H9 (cell line): ENCODE measurements around the gene TMEM63C. TPM values are rescaled to one million over a fixed set of nuclear protein-coding genes. Genes with fewer than 3 reads are reported as not detected.

Experiments used
- DNase-seq: peaks from one replicate; pipeline ENCODE4 v3.0.0-alpha.2; 2017
- H2AFZ ChIP-seq: one replicate; pipeline ENCODE4 v1.6.1; 2013; ENCODE audit warnings: mild to moderate bottlenecking, low read length, control low read depth, moderate library complexity
- H2AK5ac ChIP-seq: 2 replicates; pipeline ENCODE4 v1.6.1; 2013; ENCODE audit warnings: low read length, control low read depth, mixed read lengths; ENCODE audit not compliant: insufficient read length
- H2BK120ac ChIP-seq: one replicate; pipeline ENCODE4 v1.6.1; 2013; ENCODE audit warnings: low read depth, mild to moderate bottlenecking, low read length, control low read depth, inconsistent platforms; ENCODE audit not compliant: poor library complexity, severe bottlenecking
- H2BK12ac ChIP-seq: 2 replicates; pipeline ENCODE4 v1.6.1; 2013; ENCODE audit warnings: low read length, control low read depth, mixed read lengths, low read depth; ENCODE audit not compliant: insufficient read length
- H2BK15ac ChIP-seq: 2 replicates; pipeline ENCODE4 v1.6.1; 2013; ENCODE audit warnings: low read depth, low read length, control low read depth
- H2BK20ac ChIP-seq: one replicate; pipeline ENCODE4 v1.6.1; 2013; ENCODE audit warnings: low read depth, mild to moderate bottlenecking, low read length, control low read depth, inconsistent platforms; ENCODE audit not compliant: poor library complexity, severe bottlenecking
- H2BK5ac ChIP-seq: 2 replicates; pipeline ENCODE4 v1.6.1; 2013; ENCODE audit warnings: low read length, control low read depth, mixed read lengths; ENCODE audit not compliant: insufficient read length
- H3K14ac ChIP-seq: 2 replicates; pipeline ENCODE4 v1.6.1; 2013; ENCODE audit warnings: low read length, control low read depth; ENCODE audit not compliant: insufficient read depth
- H3K18ac ChIP-seq: 2 replicates; pipeline ENCODE4 v1.6.1; 2013; ENCODE audit warnings: low read depth, mild to moderate bottlenecking, mixed read lengths, low read length, control low read depth; ENCODE audit not compliant: insufficient read length
- H3K23ac ChIP-seq: 2 replicates; pipeline ENCODE4 v1.6.1; 2013; ENCODE audit warnings: low read length, control low read depth, mixed read lengths, low read depth; ENCODE audit not compliant: insufficient read length
- H3K23me2 ChIP-seq: 2 replicates; pipeline ENCODE4 v1.6.1; 2013; ENCODE audit warnings: low read depth, mild to moderate bottlenecking, mixed read lengths, low read length, control low read depth; ENCODE audit not compliant: insufficient read length, poor library complexity, severe bottlenecking
- H3K27ac ChIP-seq: 2 replicates; pipeline ENCODE4 v1.5.1; 2013; ENCODE audit warnings: low read length, control low read depth, mixed read lengths, low read depth; ENCODE audit not compliant: insufficient read length
- H3K27me3 ChIP-seq: 2 replicates; pipeline ENCODE4 v1.6.1; 2013; ENCODE audit warnings: low read length, control low read depth, inconsistent platforms; ENCODE audit not compliant: insufficient read depth
- H3K4ac ChIP-seq: 2 replicates; pipeline ENCODE4 v1.6.1; 2013; ENCODE audit warnings: low read depth, mild to moderate bottlenecking, control low read depth, inconsistent platforms, low read length, moderate library complexity
- H3K4me1 ChIP-seq: 2 replicates; pipeline ENCODE4 v1.6.1; 2013; ENCODE audit warnings: low read length, control low read depth, inconsistent platforms; ENCODE audit not compliant: insufficient read depth
- H3K4me2 ChIP-seq: 2 replicates; pipeline ENCODE4 v1.6.1; 2013; ENCODE audit warnings: low read length, control low read depth, mixed read lengths; ENCODE audit not compliant: insufficient read length, insufficient read depth
- H3K56ac ChIP-seq: 2 replicates; pipeline ENCODE4 v1.6.1; 2013; ENCODE audit warnings: low read depth, mild to moderate bottlenecking, mixed read lengths, low read length, control low read depth; ENCODE audit not compliant: insufficient read length
- H3K79me1 ChIP-seq: 2 replicates; pipeline ENCODE4 v1.6.1; 2013; ENCODE audit warnings: low read depth, mild to moderate bottlenecking, moderate library complexity, low read length, control low read depth, inconsistent platforms; ENCODE audit not compliant: insufficient read depth, poor library complexity, severe bottlenecking
- H3K79me2 ChIP-seq: 2 replicates; pipeline ENCODE4 v1.6.1; 2013; ENCODE audit warnings: low read length, control low read depth, inconsistent platforms; ENCODE audit not compliant: insufficient read depth
- H3K9ac ChIP-seq: 2 replicates; pipeline ENCODE4 v1.6.1; 2013; ENCODE audit warnings: low read length, control low read depth, mixed read lengths; ENCODE audit not compliant: insufficient read length; ENCODE audit errors: extremely low read depth
- H3K9me3 ChIP-seq: one replicate; pipeline ENCODE4 v1.6.1; 2013; ENCODE audit warnings: low read depth, low read length, inconsistent platforms; ENCODE audit not compliant: control insufficient read depth
- H3T11ph ChIP-seq: one replicate; pipeline ENCODE4 v1.6.1; 2013; ENCODE audit warnings: mild to moderate bottlenecking, low read length, control low read depth, inconsistent platforms
- H4K20me1 ChIP-seq: one replicate; pipeline ENCODE4 v1.6.1; 2013; ENCODE audit not compliant: control insufficient read depth, insufficient read length, insufficient read depth
- H4K5ac ChIP-seq: 2 replicates; pipeline ENCODE4 v1.6.1; 2013; ENCODE audit warnings: low read depth, mild to moderate bottlenecking, mixed read lengths, low read length, control low read depth; ENCODE audit not compliant: insufficient read length
- H4K8ac ChIP-seq: replicated peaks from 2 replicates; pipeline ENCODE4 v1.6.1; 2013; ENCODE audit warnings: low read length, control low read depth, mixed read lengths, low read depth; ENCODE audit not compliant: insufficient read length
- H4K91ac ChIP-seq: 2 replicates; pipeline ENCODE4 v1.6.1; 2013; ENCODE audit warnings: low read depth, mild to moderate bottlenecking, moderate library complexity, mixed read lengths, low read length, control low read depth; ENCODE audit not compliant: insufficient read length
- H3K27ac Mint-ChIP-seq, 3 experiments: 2 replicates in 2 of 3; 3 replicates in 1 of 3; pipeline ENCODE4 v1.8.0; 2020 to 2021; ENCODE audit warnings: mixed read lengths in 3 of 3, mild to moderate bottlenecking in 1 of 3, moderate library complexity in 1 of 3
- H3K27me3 Mint-ChIP-seq: 2 replicates; pipeline ENCODE4 v1.8.0; 2021; ENCODE audit warnings: low read depth, mild to moderate bottlenecking, moderate library complexity, mixed read lengths
- H3K36me3 Mint-ChIP-seq, 3 experiments: 2 replicates in 2 of 3; 3 replicates in 1 of 3; pipeline ENCODE4 v1.8.0; 2020 to 2021; ENCODE audit warnings: low read depth in 3 of 3, mixed read lengths in 3 of 3; ENCODE audit not compliant: insufficient read depth in 1 of 3
- H3K4me1 Mint-ChIP-seq, 2 experiments: 2 replicates each; pipeline ENCODE4 v1.8.0; 2020; ENCODE audit warnings: mixed read lengths in 2 of 2
- H3K4me3 Mint-ChIP-seq, 2 experiments: 2 replicates in 1 of 2; 3 replicates in 1 of 2; pipeline ENCODE4 v1.8.0; 2020 to 2021; ENCODE audit warnings: mild to moderate bottlenecking in 2 of 2, mixed read lengths in 2 of 2, moderate library complexity in 1 of 2
- H3K9me3 Mint-ChIP-seq, 2 experiments: 2 replicates in 1 of 2; 3 replicates in 1 of 2; pipeline ENCODE4 v1.8.0; 2020; ENCODE audit warnings: mild to moderate bottlenecking in 2 of 2, mixed read lengths in 2 of 2, moderate library complexity in 1 of 2
- WGBS: extraction: QIAGEN DNeasy Blood & Tissue Kit; methylation state at CpG from one replicate; pipeline ENCODE4 v1.1.7; 2013; ENCODE audit warnings: missing lambda C conversion rate, low lambda C conversion rate, mixed read lengths; ENCODE audit not compliant: insufficient read length; ENCODE audit errors: extremely low coverage; 5-methylcytosine and 5-hydroxymethylcytosine counted together
- total RNA-seq: library from RNA; stranded (reverse); gene quantifications from 2 replicates; pipeline ENCODE4 v1.2.1, GENCODE V29; 2021
- TF ChIP-seq, protein P1 (sequence below): fragments of 200-600 bp; sonication (generic); conservative IDR thresholded peaks from 3 replicates; pipeline ENCODE4 v1.8.0; 2021; ENCODE audit warnings: antibody characterized with exemption, mild to moderate bottlenecking

Gene TMEM63C
- total RNA-seq, 1 experiment from 2014 or later = 2.2 TPM

DNA sequence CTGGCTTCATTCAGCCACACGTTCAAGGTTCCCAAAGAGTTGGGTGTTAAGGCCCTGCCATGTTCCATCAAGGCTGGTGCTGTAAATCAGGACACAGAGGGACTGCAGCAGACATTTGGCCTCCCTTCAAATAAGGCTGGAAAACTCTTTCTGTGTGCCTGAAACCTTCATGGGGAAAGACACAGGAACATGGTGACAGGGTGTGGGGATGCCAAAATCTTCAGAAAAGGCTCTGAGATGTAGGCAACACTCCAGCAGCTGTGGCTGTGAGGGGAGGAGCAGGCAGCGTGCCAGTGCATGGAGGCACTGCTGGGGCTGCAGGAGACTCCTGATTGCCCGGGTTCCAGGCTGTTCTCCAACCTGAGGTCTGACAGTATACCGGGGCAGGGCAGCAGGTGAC, 124.1 kb downstream of the TMEM63C start:
- H3K23me2 ChIP-seq = no peaks in the 10 kb centered on the region
- no peak overlapping the region for H3K4ac ChIP-seq
- H4K91ac ChIP-seq = no peak overlapping the region
- H3K23ac ChIP-seq = no peak overlapping the region
- no peak overlapping the region for H4K8ac ChIP-seq
- H3K18ac ChIP-seq = no peak overlapping the region
- H3K4me2 ChIP-seq = no peak overlapping the region
- H3K79me1 ChIP-seq = no peaks in the 10 kb centered on the region
- no peaks in the 10 kb centered on the region for H3K27me3 ChIP-seq
- no peak overlapping the region for H2BK15ac ChIP-seq
- no peaks in the 10 kb centered on the region for H3K79me2 ChIP-seq
- no peak overlapping the region for H3K9ac ChIP-seq
- H2BK12ac ChIP-seq = no peak overlapping the region
- H3K27ac ChIP-seq = no peak overlapping the region
- no peaks in the 10 kb centered on the region for H3K9me3 Mint-ChIP-seq
- no peak overlapping the region for H2AFZ ChIP-seq
- H3K27me3 Mint-ChIP-seq = no peaks in the 10 kb centered on the region
- no peak overlapping the region for H2BK120ac ChIP-seq
- no CpG with 5 or more reads among the region's 4 CpGs for WGBS
- TF ChIP-seq, protein P1, sequence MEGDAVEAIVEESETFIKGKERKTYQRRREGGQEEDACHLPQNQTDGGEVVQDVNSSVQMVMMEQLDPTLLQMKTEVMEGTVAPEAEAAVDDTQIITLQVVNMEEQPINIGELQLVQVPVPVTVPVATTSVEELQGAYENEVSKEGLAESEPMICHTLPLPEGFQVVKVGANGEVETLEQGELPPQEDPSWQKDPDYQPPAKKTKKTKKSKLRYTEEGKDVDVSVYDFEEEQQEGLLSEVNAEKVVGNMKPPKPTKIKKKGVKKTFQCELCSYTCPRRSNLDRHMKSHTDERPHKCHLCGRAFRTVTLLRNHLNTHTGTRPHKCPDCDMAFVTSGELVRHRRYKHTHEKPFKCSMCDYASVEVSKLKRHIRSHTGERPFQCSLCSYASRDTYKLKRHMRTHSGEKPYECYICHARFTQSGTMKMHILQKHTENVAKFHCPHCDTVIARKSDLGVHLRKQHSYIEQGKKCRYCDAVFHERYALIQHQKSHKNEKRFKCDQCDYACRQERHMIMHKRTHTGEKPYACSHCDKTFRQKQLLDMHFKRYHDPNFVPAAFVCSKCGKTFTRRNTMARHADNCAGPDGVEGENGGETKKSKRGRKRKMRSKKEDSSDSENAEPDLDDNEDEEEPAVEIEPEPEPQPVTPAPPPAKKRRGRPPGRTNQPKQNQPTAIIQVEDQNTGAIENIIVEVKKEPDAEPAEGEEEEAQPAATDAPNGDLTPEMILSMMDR = no peak
- no peaks in the 10 kb centered on the region for H3K4me1 ChIP-seq
- no peak overlapping the region for H2AK5ac ChIP-seq
- H3K9me3 ChIP-seq = no peaks in the 10 kb centered on the region
- H3K56ac ChIP-seq = no peak overlapping the region
- no peaks in the 10 kb centered on the region for H4K20me1 ChIP-seq
- H4K5ac ChIP-seq = no peak overlapping the region
- no peak overlapping the region for H3K27ac Mint-ChIP-seq
- DNase-seq = no peak
- H2BK20ac ChIP-seq = no peak overlapping the region
- H3K14ac ChIP-seq = no peak overlapping the region
- no peak overlapping the region for H3T11ph ChIP-seq
- no peak overlapping the region for H2BK5ac ChIP-seq
- H3K36me3 Mint-ChIP-seq = peaks cover 2 to 14% (median 10%) of the 10 kb centered on the region in 3 experiments; a peak in 5 of 7 replicates
- no peak overlapping the region for H3K4me3 Mint-ChIP-seq
- H3K4me1 Mint-ChIP-seq = peaks cover 12 to 14% of the 10 kb centered on the region in 2 experiments
